Measurements from ENCODE around the gene LSAMP. TPM values are rescaled to one million over a fixed set of nuclear protein-coding genes. Genes with fewer than 3 reads are reported as not detected.

The LSAMP gene
- total RNA-seq, 1 experiment from 2014 or later: 0.90 TPM

DNA sequence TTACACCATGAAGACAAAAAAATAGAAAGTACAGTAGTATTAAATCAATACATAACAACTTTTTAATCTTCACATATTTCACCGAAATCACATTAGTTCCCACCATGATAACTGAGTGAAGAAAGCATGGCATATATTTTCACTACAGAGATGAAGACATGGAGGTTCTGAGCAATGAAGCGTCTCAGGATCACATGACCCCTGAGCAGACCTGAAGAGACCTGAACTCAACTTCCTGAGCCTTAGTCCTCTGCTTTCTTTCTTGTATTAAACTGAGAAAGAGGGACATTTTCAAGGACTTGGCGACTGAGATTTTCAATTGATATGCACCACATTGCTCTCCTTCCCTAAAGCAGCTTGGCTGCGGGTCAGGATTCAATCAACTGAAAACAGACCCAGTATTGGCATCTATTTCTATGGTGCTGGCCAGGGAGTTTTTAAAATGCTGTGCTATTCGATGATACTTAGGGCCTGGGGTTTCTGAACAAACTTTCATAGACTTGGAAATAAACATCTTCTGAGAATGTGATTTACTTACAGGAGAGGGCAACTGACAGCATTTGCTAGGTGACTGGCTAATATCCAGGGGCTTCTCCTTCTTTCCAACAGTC lies 165.1 kb downstream of the LSAMP start:
- Histone ChIP-seq H2BK120ac (ENCODE audit: low read depth, low read length, poor library complexity, severe bottlenecking) (no peak overlapping the region), H3K9me3 (ENCODE audit: control insufficient read depth, low read depth, low read length) (no peaks in the 10 kb centered on the region), H3K23ac (ENCODE audit: insufficient read length, low read depth, low read length) (no peak overlapping the region), H2BK20ac (ENCODE audit: low read depth, low read length, poor library complexity, severe bottlenecking) (no peak overlapping the region), H2BK12ac (ENCODE audit: insufficient read length, low read depth, low read length) (no peak overlapping the region), H3K27ac (ENCODE audit: insufficient read length, low read depth, low read length) (no peak overlapping the region), H3K14ac (ENCODE audit: insufficient read depth, low read length) (no peak overlapping the region), H3K4ac (ENCODE audit: low read depth, low read length) (no peak overlapping the region), H3K18ac (ENCODE audit: insufficient read length, low read depth, low read length) (no peak overlapping the region), H3K23me2 (ENCODE audit: insufficient read length, low read depth, low read length, poor library complexity, severe bottlenecking) (no peaks in the 10 kb centered on the region), H3K9ac (ENCODE audit: extremely low read depth, insufficient read length, low read length) (no peak overlapping the region), H3K79me1 (ENCODE audit: insufficient read depth, low read depth, low read length, poor library complexity, severe bottlenecking) (no peaks in the 10 kb centered on the region), H2AFZ (ENCODE audit: low read length) (no peak overlapping the region), H3K27me3 (ENCODE audit: insufficient read depth, low read length) (no peaks in the 10 kb centered on the region), H3K56ac (ENCODE audit: insufficient read length, low read depth, low read length) (no peak overlapping the region), H2BK15ac (ENCODE audit: low read depth, low read length) (no peak overlapping the region), H4K8ac (replicated peaks; ENCODE audit: insufficient read length, low read depth, low read length) (no peak overlapping the region), H4K20me1 (ENCODE audit: control insufficient read depth, insufficient read depth, insufficient read length) (no peaks in the 10 kb centered on the region), H3T11ph (ENCODE audit: low read length) (no peak overlapping the region), H3K4me1 (ENCODE audit: insufficient read depth, low read length) (peaks cover 3% of the 10 kb centered on the region; the same call in 1 of the 2 replicates), H4K5ac (ENCODE audit: insufficient read length, low read depth, low read length) (no peak overlapping the region), H2AK5ac (ENCODE audit: insufficient read length, low read length) (no peak overlapping the region), H4K91ac (ENCODE audit: insufficient read length, low read depth, low read length) (no peak overlapping the region), H2BK5ac (ENCODE audit: insufficient read length, low read length) (no peak overlapping the region), H3K79me2 (ENCODE audit: insufficient read depth, low read length) (no peaks in the 10 kb centered on the region), H3K4me2 (ENCODE audit: insufficient read depth, insufficient read length, low read length) (no peak overlapping the region)
- Mint-ChIP-seq H3K36me3 (ENCODE audit: insufficient read depth in 1 of 3, low read depth in 3 of 3) (no peaks in the 10 kb centered on the region), H3K9me3 (no peaks in the 10 kb centered on the region), H3K4me3 (no peak overlapping the region), H3K27me3 (ENCODE audit: low read depth) (no peaks in the 10 kb centered on the region; the same call in 1 of the 2 replicates), H3K27ac (no peak overlapping the region), H3K4me1 (peaks cover 14 to 18% of the 10 kb centered on the region in 2 experiments)
- TF ChIP-seq, protein P1, sequence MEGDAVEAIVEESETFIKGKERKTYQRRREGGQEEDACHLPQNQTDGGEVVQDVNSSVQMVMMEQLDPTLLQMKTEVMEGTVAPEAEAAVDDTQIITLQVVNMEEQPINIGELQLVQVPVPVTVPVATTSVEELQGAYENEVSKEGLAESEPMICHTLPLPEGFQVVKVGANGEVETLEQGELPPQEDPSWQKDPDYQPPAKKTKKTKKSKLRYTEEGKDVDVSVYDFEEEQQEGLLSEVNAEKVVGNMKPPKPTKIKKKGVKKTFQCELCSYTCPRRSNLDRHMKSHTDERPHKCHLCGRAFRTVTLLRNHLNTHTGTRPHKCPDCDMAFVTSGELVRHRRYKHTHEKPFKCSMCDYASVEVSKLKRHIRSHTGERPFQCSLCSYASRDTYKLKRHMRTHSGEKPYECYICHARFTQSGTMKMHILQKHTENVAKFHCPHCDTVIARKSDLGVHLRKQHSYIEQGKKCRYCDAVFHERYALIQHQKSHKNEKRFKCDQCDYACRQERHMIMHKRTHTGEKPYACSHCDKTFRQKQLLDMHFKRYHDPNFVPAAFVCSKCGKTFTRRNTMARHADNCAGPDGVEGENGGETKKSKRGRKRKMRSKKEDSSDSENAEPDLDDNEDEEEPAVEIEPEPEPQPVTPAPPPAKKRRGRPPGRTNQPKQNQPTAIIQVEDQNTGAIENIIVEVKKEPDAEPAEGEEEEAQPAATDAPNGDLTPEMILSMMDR (conservative IDR thresholded peaks at IDR 0.05): no peak
- DNase-seq: no peak
- no CpG with 5 or more reads among the region's 5 CpGs for WGBS (ENCODE audit: extremely low coverage, insufficient read length, low lambda C conversion rate)
